Activated T-helper 1 cell treated with anti-CD3 and anti-CD28 coated beads, Interleukin-2, amount 50 U/mL, for 16 hours (primary cell): ENCODE data around the gene BCKDK.

Source experiments
- DNase-seq, 2 donors: peaks; one replicate each; pipeline ENCODE4 v3.0.0-alpha.2; 2020; ENCODE audit warnings: low read depth in 1 of 2, low spot score in 1 of 2

BCKDK gene

GRCh38 chr16:31108035-31108793 is at the start of gene BCKDK:
Gene BCKDK, plus strand, starts transcription at chr16:31108386. Its CDS starts 838 bp downstream, at chr16:31109224.
- peak; percentile 26 to 55 for DNase-seq

GRCh38 chr16:31061126-31061812 is 46.9 kb upstream of the BCKDK start:
- no peak for DNase-seq

GRCh38 chr16:31061813-31062440 is 46.3 kb upstream of the BCKDK start:
- DNase-seq = no peak

DNA sequence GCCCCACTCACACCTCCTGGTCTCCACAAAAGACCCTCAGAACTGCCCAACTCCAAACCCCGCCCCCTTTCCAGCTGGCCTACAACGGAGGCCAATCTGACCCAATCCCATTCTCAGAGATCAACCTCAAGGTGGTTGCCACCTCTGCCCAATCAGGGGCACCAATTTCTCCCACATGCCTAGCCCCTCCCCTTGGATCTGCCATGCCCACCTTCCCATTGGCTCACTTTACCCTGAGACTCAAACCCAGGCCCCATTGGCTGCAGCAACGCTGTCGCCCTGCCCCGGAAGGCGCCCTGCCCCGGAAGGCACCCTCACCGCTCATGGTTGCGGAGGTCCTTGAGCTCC is 44.7 kb upstream of the BCKDK start:
- DNase-seq = no peak

- DNase-seq = no peak
These were observed 44.2 kb upstream of the BCKDK start for GRCh38 chr16:31063843-31064611.

DNA sequence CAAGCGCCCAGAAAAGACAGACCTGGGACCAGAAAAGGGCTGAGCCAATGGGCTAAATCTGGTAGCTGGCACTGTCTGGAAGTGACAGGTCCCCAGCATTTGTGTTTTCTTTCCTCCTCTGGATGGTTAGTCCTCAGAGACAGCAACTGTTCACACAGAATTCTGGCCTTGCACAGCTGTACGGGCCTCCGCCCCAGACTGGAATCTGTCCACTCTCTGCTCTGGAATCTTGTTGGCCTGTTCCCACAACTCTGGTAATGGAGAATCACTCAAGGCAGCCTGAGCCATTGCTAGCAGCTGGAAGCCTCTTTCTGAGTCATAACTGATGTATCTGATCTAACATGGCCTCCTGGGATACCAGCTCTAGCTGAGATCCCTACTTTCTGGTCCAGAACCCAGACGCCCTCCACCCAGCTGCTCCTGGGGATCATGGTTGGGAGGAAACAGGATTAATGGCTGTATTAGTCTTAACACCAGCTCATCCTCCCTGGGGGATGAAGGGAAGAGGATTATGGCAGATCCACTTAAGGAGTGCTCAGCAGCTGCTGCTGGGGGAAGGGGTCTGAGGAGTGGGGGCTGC is 43.2 kb upstream of the BCKDK start:
- no peak for DNase-seq

- DNase-seq = no peak
These were observed 40.8 kb upstream of the BCKDK start for GRCh38 chr16:31067342-31067741.

- DNase-seq = no peak
These were observed 36.3 kb upstream of the BCKDK start for GRCh38 chr16:31071861-31072260.

DNA sequence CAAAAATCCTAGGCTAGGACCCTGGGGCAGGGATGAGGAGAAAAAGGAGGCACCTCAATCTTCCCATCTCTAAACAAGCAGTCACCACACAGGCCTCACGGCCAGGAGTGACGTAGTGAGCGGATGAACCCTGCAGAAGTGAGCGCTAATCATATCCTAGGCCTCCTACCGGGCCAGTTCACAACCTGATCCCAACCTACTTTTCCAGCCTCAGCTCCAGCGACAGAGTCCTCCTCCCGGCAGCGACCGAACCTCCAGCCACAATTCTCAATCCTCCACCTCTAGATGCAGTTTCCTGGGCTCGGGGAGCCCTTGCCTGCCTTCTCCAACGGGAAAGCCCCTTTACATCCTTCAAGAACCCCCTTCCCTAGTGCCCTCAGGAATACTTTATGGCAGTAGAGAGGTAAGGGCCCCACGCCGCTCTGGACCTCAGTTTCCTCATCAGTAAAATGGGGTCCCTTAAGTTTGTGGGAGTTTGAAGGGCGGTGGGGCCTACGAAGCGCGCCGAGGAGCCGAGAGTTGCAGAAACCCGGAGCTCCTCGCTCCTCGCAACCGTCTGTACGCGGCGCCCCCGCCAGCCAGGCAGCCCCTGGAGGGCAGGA is 35.5 kb upstream of the BCKDK start:
- DNase-seq = no peak

DNA sequence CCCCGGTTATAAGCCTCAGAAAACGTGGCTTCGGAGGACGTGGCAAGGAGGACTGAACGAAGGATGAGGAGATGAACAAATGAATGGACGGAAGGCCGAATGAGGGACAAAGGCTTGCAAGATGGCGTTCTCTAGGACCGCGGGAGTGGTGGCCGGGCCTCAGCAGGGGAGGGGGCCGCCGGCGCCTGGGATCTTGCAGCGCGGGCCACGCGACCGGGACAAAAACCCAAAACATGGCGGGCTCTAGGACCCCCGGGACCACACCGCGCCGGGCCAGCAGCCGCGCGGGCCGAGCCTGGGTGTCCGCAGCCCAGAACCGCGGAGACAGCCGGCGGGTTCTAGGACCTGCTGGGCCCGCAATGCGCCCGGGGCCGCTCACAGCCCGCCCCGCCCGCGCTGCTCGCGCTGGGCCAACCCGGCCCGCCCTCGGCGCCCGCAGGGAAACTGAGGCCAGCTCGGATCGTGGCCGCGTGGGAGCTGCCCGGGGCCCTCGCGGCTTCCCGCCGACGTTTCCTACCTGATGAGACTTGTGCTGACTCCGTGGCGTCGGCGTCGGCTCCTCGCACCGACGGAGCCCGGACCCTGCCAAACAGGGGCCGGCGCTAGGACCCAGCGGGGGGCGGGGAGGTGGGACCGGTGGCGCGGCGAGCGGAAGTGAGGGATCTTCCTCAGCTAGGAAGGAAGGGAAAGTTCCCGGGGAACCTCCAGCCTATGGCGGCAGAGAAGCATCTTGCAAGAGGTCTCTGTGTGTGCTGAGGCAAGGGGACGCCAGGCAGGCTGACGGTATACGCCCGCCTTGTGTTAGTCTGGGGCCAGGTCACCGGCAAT is 34.8 kb upstream of the BCKDK start:
- peak; percentile 75 to 77 for DNase-seq

GRCh38 chr16:31073970-31074813 is 34.0 kb upstream of the BCKDK start, which contains the start of the genes ZNF646 and ZNF668:
Gene ZNF646, plus strand, starts transcription at chr16:31074422. Its CDS starts 1,903 bp downstream, at chr16:31076325.
Gene ZNF668, minus strand, starts transcription at chr16:31074240. Its CDS starts 9,781 bp downstream, at chr16:31064459.
- DNase-seq = peak; percentile 93 to 96

GRCh38 chr16:31074814-31075183 is 33.4 kb upstream of the BCKDK start:
- no peak for DNase-seq

DNA sequence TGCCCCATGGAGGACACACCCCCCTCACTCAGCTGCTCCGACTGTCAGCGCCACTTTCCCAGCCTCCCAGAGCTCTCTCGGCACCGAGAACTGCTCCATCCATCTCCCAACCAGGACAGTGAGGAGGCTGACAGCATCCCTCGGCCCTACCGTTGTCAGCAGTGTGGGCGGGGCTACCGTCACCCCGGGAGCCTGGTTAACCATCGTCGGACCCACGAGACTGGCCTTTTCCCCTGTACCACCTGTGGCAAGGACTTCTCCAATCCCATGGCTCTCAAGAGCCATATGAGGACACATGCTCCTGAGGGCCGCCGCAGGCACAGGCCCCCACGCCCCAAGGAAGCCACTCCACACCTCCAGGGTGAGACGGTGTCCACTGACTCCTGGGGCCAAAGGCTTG is 31.9 kb upstream of the BCKDK start:
- DNase-seq = no peak

DNA sequence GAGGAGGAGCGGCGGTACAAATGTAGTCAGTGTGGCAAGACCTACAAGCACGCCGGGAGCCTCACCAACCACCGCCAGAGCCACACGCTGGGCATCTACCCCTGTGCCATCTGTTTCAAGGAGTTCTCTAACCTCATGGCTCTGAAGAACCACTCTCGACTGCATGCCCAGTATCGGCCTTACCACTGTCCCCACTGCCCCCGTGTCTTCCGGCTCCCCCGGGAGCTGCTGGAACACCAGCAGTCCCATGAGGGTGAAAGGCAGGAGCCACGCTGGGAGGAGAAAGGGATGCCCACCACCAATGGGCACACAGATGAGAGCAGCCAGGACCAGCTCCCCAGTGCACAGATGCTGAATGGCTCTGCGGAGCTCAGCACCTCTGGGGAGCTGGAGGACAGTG is 31.2 kb upstream of the BCKDK start:
- DNase-seq = no peak

DNA sequence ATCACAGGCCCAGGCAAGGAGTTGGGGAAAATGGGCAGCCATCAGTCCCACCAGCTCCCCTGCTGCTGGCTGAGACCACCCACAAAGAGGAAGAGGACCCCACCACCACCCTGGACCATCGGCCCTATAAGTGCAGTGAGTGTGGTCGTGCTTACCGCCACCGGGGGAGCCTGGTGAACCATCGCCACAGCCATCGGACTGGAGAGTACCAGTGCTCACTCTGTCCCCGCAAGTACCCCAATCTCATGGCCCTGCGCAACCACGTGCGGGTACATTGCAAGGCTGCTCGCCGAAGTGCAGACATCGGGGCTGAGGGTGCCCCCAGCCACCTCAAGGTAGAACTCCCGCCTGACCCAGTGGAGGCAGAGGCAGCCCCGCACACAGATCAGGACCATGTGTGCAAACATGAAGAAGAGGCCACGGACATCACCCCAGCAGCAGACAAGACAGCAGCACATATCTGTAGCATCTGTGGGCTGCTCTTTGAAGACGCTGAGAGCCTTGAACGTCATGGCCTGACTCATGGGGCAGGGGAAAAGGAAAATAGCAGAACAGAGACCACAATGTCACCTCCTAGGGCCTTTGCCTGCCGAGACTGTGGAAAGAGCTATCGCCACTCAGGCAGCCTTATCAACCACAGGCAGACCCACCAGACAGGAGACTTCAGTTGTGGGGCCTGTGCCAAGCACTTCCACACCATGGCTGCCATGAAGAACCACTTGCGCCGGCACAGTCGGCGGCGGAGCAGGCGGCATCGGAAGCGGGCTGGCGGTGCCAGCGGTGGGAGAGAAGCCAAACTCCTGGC is 30.4 kb upstream of the BCKDK start:
- no peak for DNase-seq

DNA sequence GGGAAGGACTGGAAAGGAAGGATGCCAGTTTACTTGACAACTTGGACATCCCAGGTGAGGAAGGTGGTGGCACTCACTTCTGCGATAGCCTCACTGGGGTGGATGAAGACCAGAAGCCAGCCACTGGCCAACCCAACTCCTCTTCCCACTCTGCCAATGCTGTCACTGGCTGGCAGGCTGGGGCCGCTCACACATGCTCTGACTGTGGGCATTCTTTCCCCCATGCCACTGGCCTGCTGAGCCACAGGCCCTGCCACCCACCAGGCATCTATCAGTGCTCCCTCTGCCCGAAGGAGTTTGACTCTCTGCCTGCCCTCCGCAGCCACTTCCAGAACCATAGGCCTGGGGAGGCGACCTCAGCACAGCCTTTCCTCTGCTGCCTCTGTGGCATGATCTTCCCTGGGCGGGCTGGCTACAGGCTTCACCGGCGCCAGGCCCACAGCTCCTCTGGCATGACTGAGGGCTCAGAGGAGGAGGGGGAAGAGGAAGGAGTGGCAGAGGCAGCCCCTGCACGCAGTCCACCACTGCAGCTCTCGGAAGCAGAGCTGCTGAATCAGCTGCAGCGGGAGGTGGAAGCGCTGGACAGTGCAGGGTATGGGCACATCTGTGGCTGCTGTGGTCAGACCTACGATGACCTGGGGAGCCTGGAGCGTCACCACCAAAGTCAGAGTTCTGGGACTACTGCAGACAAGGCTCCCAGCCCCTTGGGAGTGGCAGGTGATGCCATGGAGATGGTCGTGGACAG is 29.4 kb upstream of the BCKDK start:
- DNase-seq = no peak

DNA sequence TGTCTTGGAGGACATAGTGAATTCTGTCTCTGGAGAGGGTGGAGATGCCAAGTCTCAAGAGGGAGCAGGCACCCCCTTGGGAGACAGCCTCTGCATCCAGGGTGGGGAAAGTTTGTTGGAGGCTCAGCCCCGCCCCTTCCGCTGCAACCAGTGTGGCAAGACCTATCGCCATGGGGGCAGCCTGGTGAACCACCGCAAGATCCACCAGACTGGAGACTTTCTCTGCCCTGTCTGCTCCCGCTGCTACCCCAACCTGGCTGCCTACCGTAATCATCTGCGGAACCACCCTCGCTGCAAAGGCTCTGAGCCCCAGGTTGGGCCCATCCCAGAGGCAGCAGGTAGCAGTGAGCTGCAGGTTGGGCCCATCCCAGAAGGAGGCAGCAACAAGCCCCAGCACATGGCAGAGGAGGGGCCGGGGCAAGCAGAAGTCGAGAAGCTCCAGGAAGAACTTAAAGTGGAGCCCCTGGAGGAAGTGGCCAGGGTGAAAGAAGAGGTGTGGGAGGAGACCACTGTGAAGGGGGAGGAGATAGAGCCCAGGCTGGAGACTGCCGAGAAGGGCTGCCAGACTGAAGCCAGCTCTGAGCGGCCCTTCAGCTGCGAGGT is 28.7 kb upstream of the BCKDK start:
- no peak for DNase-seq
